Neural cell (in vitro differentiated cells): Measurements from ENCODE around the gene CROCC2. TPM values are rescaled to one million over a fixed set of nuclear protein-coding genes. Genes with fewer than 3 reads are reported as not detected.

Source experiments
- H2AFZ ChIP-seq: fragments of 200-600, 300-800 bp; sonication (generic), shearing (Covaris generic); 2 replicates; pipeline ENCODE4 v1.6.0; 2014; ENCODE audit warnings: low read depth, mild to moderate bottlenecking, antibody characterized with exemption, low read length, moderate library complexity
- H3F3A ChIP-seq: fragments of 200-600 bp; shearing (Covaris generic); 2 replicates; pipeline ENCODE4 v1.6.1; 2016; ENCODE audit warnings: mild to moderate bottlenecking, moderate library complexity, mixed read lengths, antibody characterized with exemption, low read length; ENCODE audit not compliant: insufficient read depth, poor library complexity, severe bottlenecking
- H3K27ac ChIP-seq: fragments of 200-600, 300-800 bp; sonication (generic), shearing (Covaris generic); 2 replicates; pipeline ENCODE4 v1.5.1; 2014; ENCODE audit warnings: mild to moderate bottlenecking, low read length, moderate library complexity
- H3K27me3 ChIP-seq: fragments of 300-800, 200-600 bp; sonication (generic), shearing (Covaris generic); 2 replicates; pipeline ENCODE4 v1.6.0; 2014; ENCODE audit warnings: mild to moderate bottlenecking, low read depth, low read length, moderate library complexity; ENCODE audit not compliant: insufficient read depth
- H3K36me3 ChIP-seq: fragments of 300-800, 200-600 bp; sonication (generic), shearing (Covaris generic); 2 replicates; pipeline ENCODE4 v1.5.1; 2014; ENCODE audit warnings: mild to moderate bottlenecking, antibody characterized with exemption, low read length, moderate library complexity; ENCODE audit not compliant: insufficient read depth
- H3K4me2 ChIP-seq: fragments of 300-800, 200-600 bp; sonication (generic), shearing (Covaris generic); 2 replicates; pipeline ENCODE4 v1.6.0; 2014; ENCODE audit warnings: mild to moderate bottlenecking, low read length
- H3K4me3 ChIP-seq: fragments of 300-800, 200-600 bp; sonication (generic), shearing (Covaris generic); 2 replicates; pipeline ENCODE4 v1.5.1; 2014; ENCODE audit warnings: mild to moderate bottlenecking, low read length, moderate library complexity
- H3K79me2 ChIP-seq: fragments of 200-600 bp; shearing (Covaris generic); replicated peaks from 2 replicates; pipeline ENCODE4 v1.6.0; 2014; ENCODE audit warnings: mild to moderate bottlenecking, low read length, moderate library complexity; ENCODE audit not compliant: insufficient read depth
- H3K9ac ChIP-seq: fragments of 300-800, 200-600 bp; sonication (generic), shearing (Covaris generic); 2 replicates; pipeline ENCODE4 v1.6.1; 2016; ENCODE audit warnings: mild to moderate bottlenecking, low read length, mixed read lengths
- H3K9me2 ChIP-seq: fragments of 200-600 bp; shearing (Covaris generic); 2 replicates; pipeline ENCODE4 v1.6.1; 2016; ENCODE audit warnings: mild to moderate bottlenecking, low read length, mixed read lengths; ENCODE audit not compliant: insufficient read depth
- H3K9me3 ChIP-seq: fragments of 200-600, 300-800 bp; sonication (generic), shearing (Covaris generic); 2 replicates; pipeline ENCODE4 v1.6.1; 2016; ENCODE audit warnings: mild to moderate bottlenecking, mixed run types, low read length, moderate library complexity, mixed read lengths
- H4K20me1 ChIP-seq: fragments of 200-600 bp; shearing (Covaris generic); 2 replicates; pipeline ENCODE4 v1.6.1; 2016; ENCODE audit warnings: mild to moderate bottlenecking, mixed run types; ENCODE audit not compliant: insufficient read depth
- EP300 ChIP-seq: fragments of 450-650 bp; conservative IDR thresholded peaks from 2 replicates; pipeline ENCODE4 v1.6.1; 2014; ENCODE audit warnings: antibody characterized with exemption, mild to moderate bottlenecking, moderate library complexity; ENCODE audit not compliant: poor library complexity, severe bottlenecking
- EZH2 ChIP-seq: fragments of 200-600, 300-800 bp; shearing (Covaris generic), sonication (generic); IDR thresholded peaks from 2 replicates; pipeline ENCODE4 v1.6.1; 2014; ENCODE audit warnings: antibody characterized with exemption, low read length, borderline replicate concordance, mild to moderate bottlenecking; ENCODE audit not compliant: insufficient read depth, poor library complexity, severe bottlenecking
- MXI1 ChIP-seq: fragments of 450-650 bp; conservative IDR thresholded peaks from 2 replicates; pipeline ENCODE4 v1.6.1; 2014; ENCODE audit warnings: antibody characterized with exemption, mild to moderate bottlenecking; ENCODE audit not compliant: poor library complexity, severe bottlenecking
- POLR2AphosphoS5 ChIP-seq: IDR thresholded peaks from 2 replicates; pipeline ENCODE4 v1.6.1; 2012
- RAD21 ChIP-seq: fragments of 450-650 bp; conservative IDR thresholded peaks from 2 replicates; pipeline ENCODE4 v1.6.1; 2014; ENCODE audit warnings: antibody characterized with exemption, mild to moderate bottlenecking, moderate library complexity
- SMC3 ChIP-seq: fragments of 450-650 bp; conservative IDR thresholded peaks from 2 replicates; pipeline ENCODE4 v1.6.1; 2014; ENCODE audit warnings: antibody characterized with exemption, mild to moderate bottlenecking, moderate library complexity; ENCODE audit not compliant: poor library complexity
- TAF1 ChIP-seq: IDR thresholded peaks from 2 replicates; pipeline ENCODE4 v1.6.1; 2012; ENCODE audit warnings: low read depth
- polyA plus RNA-seq: library from polyadenylated mRNA; depleted of rRNA; stranded (reverse); fragments of >200 nt; gene quantifications from 2 replicates; pipeline ENCODE4 v1.2.3, GENCODE V29; 2014
- TF ChIP-seq, protein P1 (sequence below): IDR thresholded peaks from 2 replicates; pipeline ENCODE4 v1.6.1; 2012; ENCODE audit warnings: borderline replicate concordance
- TF ChIP-seq, protein P2 (sequence below): fragments of 450-650 bp; IDR thresholded peaks from 2 replicates; pipeline ENCODE4 v1.5.1; 2014; ENCODE audit warnings: antibody characterized with exemption, mild to moderate bottlenecking, moderate library complexity; ENCODE audit not compliant: poor library complexity, severe bottlenecking

The CROCC2 gene
- polyA plus RNA-seq, 1 donor from 2014 or later, result 0.09 TPM

DNA sequence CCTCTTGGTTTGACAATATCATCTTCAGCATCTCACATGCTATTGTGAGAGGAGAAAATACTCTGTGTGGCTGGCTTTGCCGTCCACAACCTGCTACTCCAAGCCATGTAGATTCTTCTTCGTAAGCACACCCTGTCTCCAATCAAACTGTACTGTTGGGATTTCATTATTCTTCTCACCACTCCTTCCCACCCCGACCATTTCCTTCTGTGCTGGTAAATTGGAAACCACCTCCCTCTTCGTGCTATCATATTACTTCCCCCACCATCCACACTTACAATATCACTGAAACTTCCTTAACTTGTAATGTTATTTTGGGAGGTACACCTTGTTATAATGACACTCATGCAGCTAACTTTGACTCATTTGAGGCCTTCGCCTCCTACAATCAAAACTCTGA lies 40.7 kb upstream of the CROCC2 start:
- Histone ChIP-seq H3K4me3 (no peak overlapping the region), H3K9ac (no peak overlapping the region), H3K4me2 (no peak overlapping the region), H3K79me2 (no peaks in the 10 kb centered on the region), H4K20me1 (no peaks in the 10 kb centered on the region), H3K36me3 (no peaks in the 10 kb centered on the region), H3K27me3 (no peaks in the 10 kb centered on the region), H3F3A (no peaks in the 10 kb centered on the region), H3K9me2 (no peaks in the 10 kb centered on the region), H2AFZ (no peak overlapping the region), H3K9me3 (no peaks in the 10 kb centered on the region), H3K27ac (no peak overlapping the region)
- no peak for TF ChIP-seq TAF1
- no peak for TF ChIP-seq RAD21
- no peak for TF ChIP-seq EZH2
- TF ChIP-seq POLR2AphosphoS5, result no peak
- TF ChIP-seq, protein P1, sequence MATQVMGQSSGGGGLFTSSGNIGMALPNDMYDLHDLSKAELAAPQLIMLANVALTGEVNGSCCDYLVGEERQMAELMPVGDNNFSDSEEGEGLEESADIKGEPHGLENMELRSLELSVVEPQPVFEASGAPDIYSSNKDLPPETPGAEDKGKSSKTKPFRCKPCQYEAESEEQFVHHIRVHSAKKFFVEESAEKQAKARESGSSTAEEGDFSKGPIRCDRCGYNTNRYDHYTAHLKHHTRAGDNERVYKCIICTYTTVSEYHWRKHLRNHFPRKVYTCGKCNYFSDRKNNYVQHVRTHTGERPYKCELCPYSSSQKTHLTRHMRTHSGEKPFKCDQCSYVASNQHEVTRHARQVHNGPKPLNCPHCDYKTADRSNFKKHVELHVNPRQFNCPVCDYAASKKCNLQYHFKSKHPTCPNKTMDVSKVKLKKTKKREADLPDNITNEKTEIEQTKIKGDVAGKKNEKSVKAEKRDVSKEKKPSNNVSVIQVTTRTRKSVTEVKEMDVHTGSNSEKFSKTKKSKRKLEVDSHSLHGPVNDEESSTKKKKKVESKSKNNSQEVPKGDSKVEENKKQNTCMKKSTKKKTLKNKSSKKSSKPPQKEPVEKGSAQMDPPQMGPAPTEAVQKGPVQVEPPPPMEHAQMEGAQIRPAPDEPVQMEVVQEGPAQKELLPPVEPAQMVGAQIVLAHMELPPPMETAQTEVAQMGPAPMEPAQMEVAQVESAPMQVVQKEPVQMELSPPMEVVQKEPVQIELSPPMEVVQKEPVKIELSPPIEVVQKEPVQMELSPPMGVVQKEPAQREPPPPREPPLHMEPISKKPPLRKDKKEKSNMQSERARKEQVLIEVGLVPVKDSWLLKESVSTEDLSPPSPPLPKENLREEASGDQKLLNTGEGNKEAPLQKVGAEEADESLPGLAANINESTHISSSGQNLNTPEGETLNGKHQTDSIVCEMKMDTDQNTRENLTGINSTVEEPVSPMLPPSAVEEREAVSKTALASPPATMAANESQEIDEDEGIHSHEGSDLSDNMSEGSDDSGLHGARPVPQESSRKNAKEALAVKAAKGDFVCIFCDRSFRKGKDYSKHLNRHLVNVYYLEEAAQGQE, result no peak
- TF ChIP-seq SMC3, result no peak
- TF ChIP-seq MXI1, result no peak
- no peak for TF ChIP-seq EP300
- TF ChIP-seq, protein P2, sequence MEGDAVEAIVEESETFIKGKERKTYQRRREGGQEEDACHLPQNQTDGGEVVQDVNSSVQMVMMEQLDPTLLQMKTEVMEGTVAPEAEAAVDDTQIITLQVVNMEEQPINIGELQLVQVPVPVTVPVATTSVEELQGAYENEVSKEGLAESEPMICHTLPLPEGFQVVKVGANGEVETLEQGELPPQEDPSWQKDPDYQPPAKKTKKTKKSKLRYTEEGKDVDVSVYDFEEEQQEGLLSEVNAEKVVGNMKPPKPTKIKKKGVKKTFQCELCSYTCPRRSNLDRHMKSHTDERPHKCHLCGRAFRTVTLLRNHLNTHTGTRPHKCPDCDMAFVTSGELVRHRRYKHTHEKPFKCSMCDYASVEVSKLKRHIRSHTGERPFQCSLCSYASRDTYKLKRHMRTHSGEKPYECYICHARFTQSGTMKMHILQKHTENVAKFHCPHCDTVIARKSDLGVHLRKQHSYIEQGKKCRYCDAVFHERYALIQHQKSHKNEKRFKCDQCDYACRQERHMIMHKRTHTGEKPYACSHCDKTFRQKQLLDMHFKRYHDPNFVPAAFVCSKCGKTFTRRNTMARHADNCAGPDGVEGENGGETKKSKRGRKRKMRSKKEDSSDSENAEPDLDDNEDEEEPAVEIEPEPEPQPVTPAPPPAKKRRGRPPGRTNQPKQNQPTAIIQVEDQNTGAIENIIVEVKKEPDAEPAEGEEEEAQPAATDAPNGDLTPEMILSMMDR, result no peak

DNA sequence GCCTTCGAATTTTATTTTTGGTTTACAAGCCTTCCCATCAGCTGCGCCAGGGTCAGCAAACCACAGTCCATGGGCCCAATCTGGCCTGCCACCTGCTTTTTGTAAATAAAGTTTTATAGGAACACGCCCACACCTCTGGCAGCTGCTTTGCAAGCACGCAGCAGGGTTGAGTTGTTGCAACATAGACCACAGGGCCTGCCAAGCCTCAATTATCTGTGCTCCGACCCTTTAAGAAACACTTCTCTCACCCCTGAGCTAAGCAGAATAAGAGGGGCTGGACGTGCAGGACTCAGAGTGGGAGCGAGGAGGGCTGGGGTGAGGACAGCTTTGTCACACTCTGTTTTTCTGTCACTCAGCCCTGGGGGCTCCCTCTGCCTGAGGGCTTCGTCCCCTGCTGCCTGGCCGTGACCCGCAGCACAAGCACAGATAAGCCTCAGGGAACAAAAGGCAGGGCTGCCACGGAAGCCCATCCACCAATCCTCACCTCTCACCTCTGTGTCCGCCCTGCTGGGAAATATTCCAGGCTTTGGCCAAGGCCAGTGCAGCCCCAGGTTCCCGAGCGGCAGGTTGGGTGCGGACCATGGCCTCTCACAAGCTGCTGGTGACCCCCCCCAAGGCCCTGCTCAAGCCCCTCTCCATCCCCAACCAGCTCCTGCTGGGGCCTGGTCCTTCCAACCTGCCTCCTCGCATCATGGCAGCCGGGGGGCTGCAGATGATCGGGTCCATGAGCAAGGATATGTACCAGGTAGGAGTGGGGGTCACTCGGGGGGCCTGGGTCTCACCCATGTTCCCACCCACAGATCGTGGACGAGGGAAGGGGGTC lies 37.6 kb upstream of the CROCC2 start, which contains the start of gene AGXT:
TSS of gene AGXT (plus strand) at position 539 of the 823 bp plus-strand sequence. CDS start at position 581, 42 bp downstream.
- Histone ChIP-seq H3F3A (no peaks in the 10 kb centered on the region), H2AFZ (no peak within 1 kb of the TSS)

More for the DNA sequence above, 37.6 kb upstream of the CROCC2 start, which contains the start of gene AGXT:
- no peaks in the 10 kb centered on the region for H4K20me1 ChIP-seq
- no peak within 1 kb of the TSS for H3K27ac ChIP-seq
- H3K4me3 ChIP-seq, result no peak within 1 kb of the TSS
- H3K4me2 ChIP-seq, result no peak within 1 kb of the TSS
- TF ChIP-seq SMC3 (no peak), EZH2 (no peak), POLR2AphosphoS5 (no peak), TAF1 (no peak), MXI1 (no peak), RAD21 (no peak), EP300 (no peak)
- TF ChIP-seq, protein P2, result no peak
- TF ChIP-seq, protein P1, result no peak
- no peaks in the 10 kb centered on the region for H3K27me3 ChIP-seq
- no peaks in the 10 kb centered on the region for H3K9me2 ChIP-seq
- no peaks in the 10 kb centered on the region for H3K9me3 ChIP-seq
- H3K36me3 ChIP-seq, result no peaks in the 10 kb centered on the region
- no peaks in the 10 kb centered on the region for H3K79me2 ChIP-seq
- no peak within 1 kb of the TSS for H3K9ac ChIP-seq
